ENCODE results near the gene CTNNBIP1. TPM values are rescaled to one million over a fixed set of nuclear protein-coding genes. Genes with fewer than 3 reads are reported as not detected.

CTNNBIP1 gene
- total and polyA plus RNA-seq, 2 donors (not counting 3 experiments of a cell fraction or from before 2014, with no cell fraction given) = 26.6 to 31.7 TPM

DNA sequence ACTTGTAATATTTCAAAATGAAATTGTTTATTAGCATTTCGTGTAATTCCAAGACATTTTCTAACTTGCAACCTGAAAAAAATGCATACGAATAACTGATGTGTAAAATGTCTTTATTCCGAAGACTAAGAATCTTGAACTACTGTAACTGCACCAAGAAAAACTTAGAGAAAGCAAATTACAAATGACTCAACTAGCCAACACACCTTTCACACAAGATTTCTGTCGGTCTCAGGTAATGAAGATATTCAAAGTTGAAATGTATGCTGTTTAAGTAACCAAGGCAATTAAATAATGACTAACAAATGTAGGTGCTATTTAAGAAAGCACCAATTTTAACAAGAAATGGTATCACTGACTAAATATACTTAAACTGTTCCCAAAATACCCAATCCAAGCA lies 88.4 kb downstream of the CTNNBIP1 start:
- H3K4me3 ChIP-seq (replicated peaks in 1 of 3; ENCODE audit: insufficient read depth in 1 of 3, low read depth in 1 of 3, low read length in 3 of 3) = no peak overlapping the region
- H3K79me2 ChIP-seq (ENCODE audit: control insufficient read depth, insufficient read depth, low read length) = peaks cover 44% of the 10 kb centered on the region
- no peak overlapping the region for H3K9ac ChIP-seq (replicated peaks; ENCODE audit: extremely low read depth, insufficient read depth, low read length)
- H2AFZ ChIP-seq (ENCODE audit: low read depth, low read length) = no peak overlapping the region
- no peak overlapping the region for H3K4me2 ChIP-seq (ENCODE audit: insufficient read depth, low read length)
- H3K27me3 ChIP-seq (ENCODE audit: control insufficient read depth in 2 of 2, insufficient read depth in 2 of 2, low read length in 2 of 2) = no peaks in the 10 kb centered on the region
- H3K36me3 ChIP-seq (ENCODE audit: control insufficient read depth in 2 of 2, extremely low read depth in 1 of 2, insufficient read depth in 2 of 2, low read length in 2 of 2) = no peaks in the 10 kb centered on the region
- DNase-seq (ENCODE audit: low read depth, low spot score) (no peak), FAIRE-seq (peak; percentile 4)
- CTCF ChIA-PET = interaction anchor here (1.4 to 1.7 kb wide), 2 partner anchors 37 to 46 kb away, joined by 3 read pairs; no protein-coding TSS in a partner anchor
- TF ChIP-seq GATA2 (IDR thresholded peaks at IDR 0.05; ENCODE audit: insufficient read depth, insufficient read length, low read depth, low read length) (no peak), JUN (IDR thresholded peaks at IDR 0.05; ENCODE audit: borderline replicate concordance, insufficient read depth, insufficient read length, low read depth) (no peak), POLR2A (IDR thresholded peaks at IDR 0.05; ENCODE audit: low read depth, low read length) (no peak), POLR2AphosphoS5 (IDR thresholded peaks at IDR 0.05; ENCODE audit: insufficient read depth, low read depth, low read length) (no peak), EZH2 (IDR thresholded peaks at IDR 0.05; ENCODE audit: borderline replicate concordance, low read depth, low read length, severe bottlenecking) (no peak), FOS (IDR thresholded peaks at IDR 0.05; ENCODE audit: borderline replicate concordance, insufficient read depth, low read length) (no peak), MYC (IDR thresholded peaks at IDR 0.05; ENCODE audit: low read depth, low read length) (no peak)
- TF ChIP-seq, protein P1, sequence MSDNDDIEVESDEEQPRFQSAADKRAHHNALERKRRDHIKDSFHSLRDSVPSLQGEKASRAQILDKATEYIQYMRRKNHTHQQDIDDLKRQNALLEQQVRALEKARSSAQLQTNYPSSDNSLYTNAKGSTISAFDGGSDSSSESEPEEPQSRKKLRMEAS (IDR thresholded peaks at IDR 0.05; ENCODE audit: insufficient read depth, insufficient read length) = no peak
- TF ChIP-seq, protein P2, sequence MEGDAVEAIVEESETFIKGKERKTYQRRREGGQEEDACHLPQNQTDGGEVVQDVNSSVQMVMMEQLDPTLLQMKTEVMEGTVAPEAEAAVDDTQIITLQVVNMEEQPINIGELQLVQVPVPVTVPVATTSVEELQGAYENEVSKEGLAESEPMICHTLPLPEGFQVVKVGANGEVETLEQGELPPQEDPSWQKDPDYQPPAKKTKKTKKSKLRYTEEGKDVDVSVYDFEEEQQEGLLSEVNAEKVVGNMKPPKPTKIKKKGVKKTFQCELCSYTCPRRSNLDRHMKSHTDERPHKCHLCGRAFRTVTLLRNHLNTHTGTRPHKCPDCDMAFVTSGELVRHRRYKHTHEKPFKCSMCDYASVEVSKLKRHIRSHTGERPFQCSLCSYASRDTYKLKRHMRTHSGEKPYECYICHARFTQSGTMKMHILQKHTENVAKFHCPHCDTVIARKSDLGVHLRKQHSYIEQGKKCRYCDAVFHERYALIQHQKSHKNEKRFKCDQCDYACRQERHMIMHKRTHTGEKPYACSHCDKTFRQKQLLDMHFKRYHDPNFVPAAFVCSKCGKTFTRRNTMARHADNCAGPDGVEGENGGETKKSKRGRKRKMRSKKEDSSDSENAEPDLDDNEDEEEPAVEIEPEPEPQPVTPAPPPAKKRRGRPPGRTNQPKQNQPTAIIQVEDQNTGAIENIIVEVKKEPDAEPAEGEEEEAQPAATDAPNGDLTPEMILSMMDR (IDR thresholded peaks at IDR 0.05; ENCODE audit: extremely low read depth in 1 of 2, insufficient read depth in 1 of 2, low read depth in 1 of 2, low read length in 2 of 2) = no peak
- no peak overlapping the region for H3K27ac ChIP-seq (ENCODE audit: insufficient read depth, low read depth, low read length)
- no peaks in the 10 kb centered on the region for H4K20me1 ChIP-seq (replicated peaks; ENCODE audit: control insufficient read depth, extremely low read depth, insufficient read depth, low read length)
- no peaks in the 10 kb centered on the region for H3K9me1 ChIP-seq (replicated peaks; ENCODE audit: control insufficient read depth, extremely low read depth, insufficient read depth, low read length)
- dilution Hi-C loops (cut with MboI; ENCODE audit: extremely low pct_ligation_motif_present, low sequenced_read_pairs) = no loop called here
- intact Hi-C loops (cut with micrococcal nuclease) = loop anchor here (2.0 kb wide), 1 partner anchor 37 kb away; no protein-coding TSS in a partner anchor
- POLR2A ChIA-PET = no interaction called here
- BruUV-seq (replicated peaks) = no TSS peak
- H3K4me1 ChIP-seq (ENCODE audit: control insufficient read depth, extremely low read depth, insufficient read depth, low read length) = peaks cover 18% of the 10 kb centered on the region
- no peaks in the 10 kb centered on the region for H3K9me3 ChIP-seq (replicated peaks; ENCODE audit: control insufficient read depth, insufficient read depth, low read length)
